GM23338 (cell line): ENCODE results near the gene ARMC9. TPM values are rescaled to one million over a fixed set of nuclear protein-coding genes. Genes with fewer than 3 reads are reported as not detected.

ENCODE experiments used
- ATAC-seq: fragments of 200-7000 bp; cut with Tn5 transposase; 3 replicates; pipeline ENCODE4 v1.9.1; 2020
- DNase-seq: peaks from one replicate; pipeline ENCODE4 v3.0.0-alpha.2; 2015; ENCODE audit warnings: low spot score
- H2AFZ ChIP-seq: fragments of 200-600 bp; sonication (generic); 2 replicates; pipeline ENCODE4 v1.8.0; 2016; ENCODE audit warnings: antibody characterized with exemption, mild to moderate bottlenecking, moderate library complexity
- H3F3A ChIP-seq: fragments of 200-600 bp; sonication (generic); replicated peaks from 2 replicates; pipeline ENCODE4 v1.8.0; 2017; ENCODE audit warnings: antibody characterized with exemption, mixed run types, low read depth
- H3K27ac ChIP-seq: fragments of 200-600 bp; sonication (generic); 2 replicates; pipeline ENCODE4 v1.6.1; 2016; ENCODE audit warnings: low read depth
- H3K27me3 ChIP-seq: fragments of 200-600 bp; sonication (generic); 2 replicates; pipeline ENCODE4 v1.8.0; 2016; ENCODE audit warnings: mild to moderate bottlenecking, mixed run types, moderate library complexity; ENCODE audit not compliant: insufficient read depth
- H3K36me3 ChIP-seq: fragments of 200-600 bp; sonication (generic); 2 replicates; pipeline ENCODE4 v1.8.0; 2016; ENCODE audit warnings: mild to moderate bottlenecking; ENCODE audit not compliant: insufficient read depth
- H3K4me1 ChIP-seq: fragments of 200-600 bp; sonication (generic); 2 replicates; pipeline ENCODE4 v1.8.0; 2016; ENCODE audit warnings: mild to moderate bottlenecking, moderate library complexity; ENCODE audit not compliant: insufficient read depth
- H3K4me2 ChIP-seq: fragments of 200-600 bp; sonication (generic); 2 replicates; pipeline ENCODE4 v1.7.1; 2017; ENCODE audit warnings: mixed run types
- H3K4me3 ChIP-seq: fragments of 200-600 bp; sonication (generic); 2 replicates; pipeline ENCODE4 v1.6.1; 2016; ENCODE audit warnings: mixed run types
- H3K79me2 ChIP-seq: fragments of 200-600 bp; sonication (generic); replicated peaks from 2 replicates; pipeline ENCODE4 v1.8.0; 2017; ENCODE audit warnings: mild to moderate bottlenecking; ENCODE audit not compliant: insufficient read depth
- H3K9me2 ChIP-seq: fragments of 200-600 bp; sonication (generic); 2 replicates; pipeline ENCODE4 v1.8.0; 2017; ENCODE audit not compliant: insufficient read depth
- H4K20me1 ChIP-seq: fragments of 200-600 bp; sonication (generic); replicated peaks from 2 replicates; pipeline ENCODE4 v1.8.0; 2017; ENCODE audit warnings: mild to moderate bottlenecking; ENCODE audit not compliant: insufficient read depth
- H3K27ac Mint-ChIP-seq: 2 replicates; pipeline ENCODE4 v1.8.0; 2020; ENCODE audit warnings: inconsistent platforms, mild to moderate bottlenecking, moderate library complexity, mixed read lengths
- H3K27me3 Mint-ChIP-seq: 3 replicates; pipeline ENCODE4 v1.8.0; 2022; ENCODE audit warnings: low read depth, mild to moderate bottlenecking, moderate library complexity, mixed read lengths, inconsistent platforms; ENCODE audit not compliant: insufficient read depth, poor library complexity
- H3K36me3 Mint-ChIP-seq: 3 replicates; pipeline ENCODE4 v1.8.0; 2021; ENCODE audit warnings: low read depth, mild to moderate bottlenecking, inconsistent platforms, moderate library complexity, mixed read lengths
- H3K4me1 Mint-ChIP-seq: 3 replicates; pipeline ENCODE4 v1.8.0; 2020; ENCODE audit warnings: mild to moderate bottlenecking, inconsistent platforms, mixed read lengths
- H3K4me3 Mint-ChIP-seq: 3 replicates; pipeline ENCODE4 v1.8.0; 2021; ENCODE audit warnings: moderate library complexity, mild to moderate bottlenecking, inconsistent platforms, mixed read lengths
- H3K9me3 Mint-ChIP-seq: 3 replicates; pipeline ENCODE4 v1.8.0; 2020; ENCODE audit warnings: moderate library complexity, mild to moderate bottlenecking, inconsistent platforms, mixed read lengths
- CREB1 ChIP-seq: fragments of 250-450 bp; sonication (Bioruptor Pico); IDR thresholded peaks from 2 replicates; pipeline ENCODE4 v1.5.0; 2020; ENCODE audit warnings: low read depth, mild to moderate bottlenecking, moderate library complexity
- ETS1 ChIP-seq: IDR thresholded peaks from 2 replicates; pipeline ENCODE4 v1.6.1; 2016; ENCODE audit warnings: antibody characterized with exemption
- EZH2 ChIP-seq: fragments of 200-600 bp; sonication (generic); IDR thresholded peaks from one replicate; pipeline ENCODE4 v1.8.0; 2017; ENCODE audit warnings: antibody characterized with exemption, mild to moderate bottlenecking, low read depth; ENCODE audit not compliant: unreplicated experiment
- EZH2phosphoT487 ChIP-seq: fragments of 200-600 bp; sonication (generic); IDR thresholded peaks from one replicate; pipeline ENCODE4 v1.8.1; 2018; ENCODE audit warnings: antibody characterized with exemption; ENCODE audit not compliant: unreplicated experiment
- JUNB ChIP-seq: IDR thresholded peaks from one replicate; pipeline ENCODE4 v1.6.1; 2016; ENCODE audit warnings: antibody characterized with exemption; ENCODE audit not compliant: unreplicated experiment
- NANOG ChIP-seq: IDR thresholded peaks from 2 replicates; pipeline ENCODE4 v1.6.1; 2016; ENCODE audit warnings: antibody characterized with exemption, borderline replicate concordance
- POLR2AphosphoS5 ChIP-seq: IDR thresholded peaks from 2 replicates; pipeline ENCODE4 v1.6.1; 2016; ENCODE audit warnings: antibody characterized with exemption, low read depth
- STAT1 ChIP-seq: IDR thresholded peaks from one replicate; pipeline ENCODE4 v1.6.1; 2016; ENCODE audit warnings: antibody characterized with exemption; ENCODE audit not compliant: unreplicated experiment
- ZNF114 ChIP-seq: fragments of 250-450 bp; sonication (Bioruptor Pico); IDR thresholded peaks from 2 replicates; pipeline ENCODE4 v1.5.0; 2020; ENCODE audit warnings: mild to moderate bottlenecking, moderate library complexity
- ZNF331 ChIP-seq: fragments of 250-450 bp; sonication (Bioruptor Pico); IDR thresholded peaks from 2 replicates; pipeline ENCODE4 v1.5.0; 2020; ENCODE audit warnings: low read depth, mild to moderate bottlenecking, moderate library complexity
- polyA plus RNA-seq: library from polyadenylated mRNA; unstranded; fragments of >200 nt; fragmentation: Nextera tagmentation; extraction: Ambion mirVana; gene quantifications from 2 replicates; pipeline ENCODE4 v1.2.1, GENCODE V29; 2016
- total RNA-seq: library from RNA; depleted of rRNA; stranded (reverse); fragments of >200 nt; shearing (Covaris generic); gene quantifications from 2 replicates; pipeline ENCODE4 v1.2.3, GENCODE V29; 2014
- TF ChIP-seq, protein P1 (sequence below): IDR thresholded peaks from one replicate; pipeline ENCODE4 v1.6.1; 2018; ENCODE audit warnings: antibody characterized with exemption; ENCODE audit not compliant: unreplicated experiment
- TF ChIP-seq, protein P2 (sequence below), 2 experiments: fragments of 200-600 bp in 1 of 2; sonication (generic) in 1 of 2; conservative IDR thresholded peaks; 2 replicates each; pipeline versions ENCODE4 v1.5.1 to v1.6.1; 2016 to 2017; ENCODE audit warnings: antibody characterized with exemption in 2 of 2, low read depth in 2 of 2, mild to moderate bottlenecking in 2 of 2, moderate library complexity in 1 of 2

ARMC9 gene
- total and polyA plus RNA-seq, 2 experiments from 2014 or later = 29.2 to 56.0 TPM

DNA sequence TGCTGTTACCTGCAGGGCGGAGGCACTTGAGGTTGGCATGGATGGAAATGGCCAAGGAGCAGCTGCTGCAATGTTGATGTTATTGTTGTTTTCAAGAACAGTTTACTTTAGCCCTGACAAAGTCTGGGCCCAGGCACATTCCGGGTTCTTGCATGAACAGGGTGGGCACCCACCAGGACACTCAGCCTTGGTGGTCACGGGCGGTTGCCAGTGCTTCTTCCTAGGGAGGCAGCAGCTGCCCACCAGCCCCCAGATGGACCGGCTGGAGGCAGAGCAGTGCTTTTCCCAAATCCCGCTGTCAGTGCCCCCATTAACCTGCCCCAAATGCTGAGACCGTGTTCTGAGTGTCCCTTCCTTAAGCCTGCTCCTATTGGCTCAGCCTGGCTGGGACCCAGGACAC, 158.6 kb downstream of the ARMC9 start:
- H2AFZ ChIP-seq = no peak overlapping the region
- H3K4me1 Mint-ChIP-seq = peaks cover 41% of the 10 kb centered on the region

GRCh38 chr2:231357931-231358330, 159.5 kb downstream of the ARMC9 start:
- Histone ChIP-seq H3K27ac (no peak overlapping the region), H3K4me3 (no peak overlapping the region), H2AFZ (no peak overlapping the region), H3K27me3 (no peaks in the 10 kb centered on the region), H3F3A (no peaks in the 10 kb centered on the region), H3K4me1 (peaks cover 19% of the 10 kb centered on the region), H3K36me3 (no peaks in the 10 kb centered on the region; the same call in 1 of the 2 replicates), H3K9me2 (0 out of 2 replicates have a peak, but pooled peaks cover 6% of the 10 kb centered on the region), H3K79me2 (no peaks in the 10 kb centered on the region), H4K20me1 (no peaks in the 10 kb centered on the region), H3K4me2 (no peak overlapping the region)
- Mint-ChIP-seq H3K9me3 (peaks cover 2% of the 10 kb centered on the region; the same call in 1 of the 3 replicates), H3K4me1 (peaks cover 45% of the 10 kb centered on the region), H3K27me3 (peaks cover 4% of the 10 kb centered on the region), H3K36me3 (peaks cover 5% of the 10 kb centered on the region), H3K4me3 (no peak overlapping the region), H3K27ac (no peak overlapping the region)
- DNase-seq (no peak), ATAC-seq (no peak)
- TF ChIP-seq ZNF331 (CRISPR knock-in tag) (no peak), NANOG (no peak), EZH2phosphoT487 (no peak), STAT1 (no peak), CREB1 (no peak), ZNF114 (CRISPR knock-in tag) (no peak), POLR2AphosphoS5 (no peak), JUNB (no peak), EZH2 (no peak)
- TF ChIP-seq, protein P1, sequence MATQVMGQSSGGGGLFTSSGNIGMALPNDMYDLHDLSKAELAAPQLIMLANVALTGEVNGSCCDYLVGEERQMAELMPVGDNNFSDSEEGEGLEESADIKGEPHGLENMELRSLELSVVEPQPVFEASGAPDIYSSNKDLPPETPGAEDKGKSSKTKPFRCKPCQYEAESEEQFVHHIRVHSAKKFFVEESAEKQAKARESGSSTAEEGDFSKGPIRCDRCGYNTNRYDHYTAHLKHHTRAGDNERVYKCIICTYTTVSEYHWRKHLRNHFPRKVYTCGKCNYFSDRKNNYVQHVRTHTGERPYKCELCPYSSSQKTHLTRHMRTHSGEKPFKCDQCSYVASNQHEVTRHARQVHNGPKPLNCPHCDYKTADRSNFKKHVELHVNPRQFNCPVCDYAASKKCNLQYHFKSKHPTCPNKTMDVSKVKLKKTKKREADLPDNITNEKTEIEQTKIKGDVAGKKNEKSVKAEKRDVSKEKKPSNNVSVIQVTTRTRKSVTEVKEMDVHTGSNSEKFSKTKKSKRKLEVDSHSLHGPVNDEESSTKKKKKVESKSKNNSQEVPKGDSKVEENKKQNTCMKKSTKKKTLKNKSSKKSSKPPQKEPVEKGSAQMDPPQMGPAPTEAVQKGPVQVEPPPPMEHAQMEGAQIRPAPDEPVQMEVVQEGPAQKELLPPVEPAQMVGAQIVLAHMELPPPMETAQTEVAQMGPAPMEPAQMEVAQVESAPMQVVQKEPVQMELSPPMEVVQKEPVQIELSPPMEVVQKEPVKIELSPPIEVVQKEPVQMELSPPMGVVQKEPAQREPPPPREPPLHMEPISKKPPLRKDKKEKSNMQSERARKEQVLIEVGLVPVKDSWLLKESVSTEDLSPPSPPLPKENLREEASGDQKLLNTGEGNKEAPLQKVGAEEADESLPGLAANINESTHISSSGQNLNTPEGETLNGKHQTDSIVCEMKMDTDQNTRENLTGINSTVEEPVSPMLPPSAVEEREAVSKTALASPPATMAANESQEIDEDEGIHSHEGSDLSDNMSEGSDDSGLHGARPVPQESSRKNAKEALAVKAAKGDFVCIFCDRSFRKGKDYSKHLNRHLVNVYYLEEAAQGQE = no peak
- TF ChIP-seq, protein P2, sequence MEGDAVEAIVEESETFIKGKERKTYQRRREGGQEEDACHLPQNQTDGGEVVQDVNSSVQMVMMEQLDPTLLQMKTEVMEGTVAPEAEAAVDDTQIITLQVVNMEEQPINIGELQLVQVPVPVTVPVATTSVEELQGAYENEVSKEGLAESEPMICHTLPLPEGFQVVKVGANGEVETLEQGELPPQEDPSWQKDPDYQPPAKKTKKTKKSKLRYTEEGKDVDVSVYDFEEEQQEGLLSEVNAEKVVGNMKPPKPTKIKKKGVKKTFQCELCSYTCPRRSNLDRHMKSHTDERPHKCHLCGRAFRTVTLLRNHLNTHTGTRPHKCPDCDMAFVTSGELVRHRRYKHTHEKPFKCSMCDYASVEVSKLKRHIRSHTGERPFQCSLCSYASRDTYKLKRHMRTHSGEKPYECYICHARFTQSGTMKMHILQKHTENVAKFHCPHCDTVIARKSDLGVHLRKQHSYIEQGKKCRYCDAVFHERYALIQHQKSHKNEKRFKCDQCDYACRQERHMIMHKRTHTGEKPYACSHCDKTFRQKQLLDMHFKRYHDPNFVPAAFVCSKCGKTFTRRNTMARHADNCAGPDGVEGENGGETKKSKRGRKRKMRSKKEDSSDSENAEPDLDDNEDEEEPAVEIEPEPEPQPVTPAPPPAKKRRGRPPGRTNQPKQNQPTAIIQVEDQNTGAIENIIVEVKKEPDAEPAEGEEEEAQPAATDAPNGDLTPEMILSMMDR (conservative IDR thresholded peaks at IDR 0.05; ENCODE audit: low read depth in 2 of 2) = no peak

More for the DNA sequence above, 158.6 kb downstream of the ARMC9 start:
- Mint-ChIP-seq H3K27me3 (peaks cover 4% of the 10 kb centered on the region), H3K27ac (no peak overlapping the region; the same call in 1 of the 2 replicates), H3K36me3 (peaks cover 5% of the 10 kb centered on the region), H3K9me3 (peaks cover 2% of the 10 kb centered on the region; the same call in 1 of the 3 replicates), H3K4me3 (no peak overlapping the region)
- no peak for ATAC-seq
- H3K9me2 ChIP-seq = 0 out of 2 replicates have a peak, but pooled peaks cover 6% of the 10 kb centered on the region
- no peaks in the 10 kb centered on the region; the same call in 1 of the 2 replicates for H3K36me3 ChIP-seq
- no peaks in the 10 kb centered on the region for H3F3A ChIP-seq
- H4K20me1 ChIP-seq = no peaks in the 10 kb centered on the region
- no peak overlapping the region for H3K4me2 ChIP-seq
- H3K4me1 ChIP-seq = peaks cover 19% of the 10 kb centered on the region
- H3K4me3 ChIP-seq = no peak overlapping the region
- no peak for TF ChIP-seq CREB1
- no peak for TF ChIP-seq POLR2AphosphoS5
- TF ChIP-seq JUNB = no peak
- TF ChIP-seq ETS1 = no peak
- no peak for TF ChIP-seq ZNF331 (CRISPR knock-in tag)
- TF ChIP-seq EZH2 = no peak
- H3K79me2 ChIP-seq = no peaks in the 10 kb centered on the region
- no peaks in the 10 kb centered on the region for H3K27me3 ChIP-seq
- no peak for DNase-seq
- H3K27ac ChIP-seq = no peak overlapping the region
